ENCODE measurements around the gene RNF14. TPM values are rescaled to one million over a fixed set of nuclear protein-coding genes. Genes with fewer than 3 reads are reported as not detected.
A peak's percentile ranks its signal among the peaks of the same experiment; 100 is the strongest.

The RNF14 gene
- total and polyA plus RNA-seq, 9 of the 15 experiments (the other 6 are each of a cell fraction or from before 2014, with no cell fraction given): 36.3 to 140 (median 75.1) TPM

GRCh38 chr5:141994511-141995136, 25.7 kb downstream of the RNF14 start:
- Histone ChIP-seq H3K79me2 (ENCODE audit: control insufficient read depth, insufficient read depth, low read length) (no peaks in the 10 kb centered on the region), H3K4me1 (replicated peaks in 1 of 2; ENCODE audit: control insufficient read depth in 2 of 2, insufficient read depth in 2 of 2, low read length in 2 of 2) (no peaks in the 10 kb centered on the region), H3K27me3 (ENCODE audit: control insufficient read depth in 2 of 2, insufficient read depth in 2 of 2, low read length in 2 of 2) (no peaks in the 10 kb centered on the region), H2AFZ (ENCODE audit: low read depth, low read length) (no peak overlapping the region), H3K4me2 (ENCODE audit: insufficient read depth, low read length) (no peak overlapping the region), H3K36me3 (ENCODE audit: control insufficient read depth, insufficient read depth, low read length) (peaks cover 60% of the 10 kb centered on the region), H3K9me1 (ENCODE audit: control insufficient read depth, insufficient read depth, low read length) (no peaks in the 10 kb centered on the region), H3K27ac (ENCODE audit: extremely low read depth, low read depth, low read length) (no peak overlapping the region), H3K4me3 (no peak overlapping the region), H3K9me3 (replicated peaks; ENCODE audit: control insufficient read depth, insufficient read depth, low read depth, low read length) (no peaks in the 10 kb centered on the region), H4K20me1 (replicated peaks; ENCODE audit: control insufficient read depth, insufficient read depth, low read length) (no peaks in the 10 kb centered on the region), H3K9ac (ENCODE audit: insufficient read depth in 1 of 2, low read depth in 2 of 2, low read length in 2 of 2) (no peak overlapping the region)
- POLR2A ChIA-PET: interaction anchor here (1.2 kb wide), 1 partner anchor 303 kb away, joined by 4 read pairs; no protein-coding TSS in a partner anchor
- FAIRE-seq (no peak), DNase-seq (ENCODE audit: extremely low read depth in 1 of 4, low spot score in 3 of 4) (no peak), ATAC-seq (no peak)
- CTCF ChIA-PET (ENCODE audit: low intra/inter-chr PET ratio): interaction anchor here (3.1 kb wide), 1 partner anchor 150 kb away, joined by 39 read pairs; no protein-coding TSS in a partner anchor
- in situ Hi-C loops (cut with MboI): no loop called here
- 61% methylated on average over 4 of the region's 4 CpGs for WGBS (ENCODE audit: insufficient coverage, low coverage, missing lambda C conversion rate)
- TF ChIP-seq POLR2AphosphoS5 (IDR thresholded peaks at IDR 0.05; ENCODE audit: control insufficient read depth, insufficient read depth, low read depth, low read length) (peak; percentile 5; the same call in 1 of the 2 replicates), PPARD (CRISPR knock-in tag; IDR thresholded peaks at IDR 0.05) (no peak), HMBOX1 (IDR thresholded peaks at IDR 0.05) (no peak)
- intact Hi-C loops (cut with micrococcal nuclease): no loop called here
- no TSS peak for BruUV-seq (replicated peaks)

- no peaks in the 10 kb centered on the region for H3K79me2 ChIP-seq (ENCODE audit: control insufficient read depth, insufficient read depth, low read length)
- ATAC-seq: no peak
- POLR2A ChIA-PET: interaction anchor here (1.2 kb wide), 1 partner anchor 304 kb away, joined by 4 read pairs; no protein-coding TSS in a partner anchor
- H3K4me1 ChIP-seq (replicated peaks in 1 of 2; ENCODE audit: control insufficient read depth in 2 of 2, insufficient read depth in 2 of 2, low read length in 2 of 2): no peaks in the 10 kb centered on the region
- H3K27me3 ChIP-seq (ENCODE audit: control insufficient read depth in 2 of 2, insufficient read depth in 2 of 2, low read length in 2 of 2): no peaks in the 10 kb centered on the region
- no peak overlapping the region for H3K4me2 ChIP-seq (ENCODE audit: insufficient read depth, low read length)
- H3K27ac ChIP-seq (ENCODE audit: extremely low read depth, low read depth, low read length): no peak overlapping the region
- H3K4me3 ChIP-seq: no peak overlapping the region
- TF ChIP-seq SAP30 (IDR thresholded peaks at IDR 0.05; ENCODE audit: borderline replicate concordance, insufficient read depth, low read depth, low read length, poor library complexity, severe bottlenecking) (no peak), MAFK (IDR thresholded peaks at IDR 0.05; ENCODE audit: low read length) (no peak), SMAD2 (IDR thresholded peaks at IDR 0.05; ENCODE audit: low read depth, low read length) (no peak), SRF (CRISPR knock-in tag; IDR thresholded peaks at IDR 0.05) (no peak), ETS1 (conservative IDR thresholded peaks at IDR 0.05; ENCODE audit: control insufficient read depth, low read depth, low read length) (no peak), DNMT1 (IDR thresholded peaks at IDR 0.05) (no peak), CHD4 (IDR thresholded peaks at IDR 0.05; ENCODE audit: insufficient read depth, insufficient replicate concordance, low read depth, low read length, poor library complexity, severe bottlenecking) (no peak)
- no TSS peak for BruUV-seq (replicated peaks)
- 97% methylated on average over 3 of the region's 3 CpGs for WGBS (ENCODE audit: insufficient coverage, low coverage, missing lambda C conversion rate)
- H2AFZ ChIP-seq (ENCODE audit: low read depth, low read length): no peak overlapping the region
- CTCF ChIA-PET (ENCODE audit: low intra/inter-chr PET ratio): no interaction called here
- H3K9me3 ChIP-seq (replicated peaks; ENCODE audit: control insufficient read depth, insufficient read depth, low read depth, low read length): no peaks in the 10 kb centered on the region
- in situ Hi-C loops (cut with MboI): no loop called here
- FAIRE-seq: no peak
- no peaks in the 10 kb centered on the region for H3K9me1 ChIP-seq (ENCODE audit: control insufficient read depth, insufficient read depth, low read length)
- peaks cover 65% of the 10 kb centered on the region for H3K36me3 ChIP-seq (ENCODE audit: control insufficient read depth, insufficient read depth, low read length)
- intact Hi-C loops (cut with micrococcal nuclease): no loop called here
- no peak overlapping the region for H3K9ac ChIP-seq (ENCODE audit: insufficient read depth in 1 of 2, low read depth in 2 of 2, low read length in 2 of 2)
- DNase-seq (ENCODE audit: extremely low read depth in 1 of 4, low spot score in 3 of 4): no peak
- no peaks in the 10 kb centered on the region for H4K20me1 ChIP-seq (replicated peaks; ENCODE audit: control insufficient read depth, insufficient read depth, low read length)
Observed at GRCh38 chr5:141995656-141996055, 26.8 kb downstream of the RNF14 start.

Measured in K562 (cell line).